Activated naive CD8-positive, alpha-beta T cell treated with anti-CD3 and anti-CD28 coated beads, Interleukin-2, amount 50 U/mL, for 24 hours (primary cell): ENCODE results near the gene TOX2.

ENCODE experiments used
- ATAC-seq: fragments of 150-1000 bp; cut with Tn5 transposase; one replicate; pipeline ENCODE4 v1.10.0; 2021
- DNase-seq: peaks from one replicate; pipeline ENCODE4 v3.0.0; 2021
- H3K27ac Mint-ChIP-seq: one replicate; pipeline ENCODE4 v1.8.0; 2021; ENCODE audit warnings: mild to moderate bottlenecking, mixed read lengths
- H3K27me3 Mint-ChIP-seq: one replicate; pipeline ENCODE4 v1.8.0; 2021; ENCODE audit warnings: mixed read lengths
- H3K36me3 Mint-ChIP-seq: one replicate; pipeline ENCODE4 v1.8.0; 2021; ENCODE audit warnings: low read depth, mixed read lengths
- H3K4me1 Mint-ChIP-seq: one replicate; pipeline ENCODE4 v1.8.0; 2021; ENCODE audit warnings: mixed read lengths
- H3K4me3 Mint-ChIP-seq: one replicate; pipeline ENCODE4 v1.8.0; 2021; ENCODE audit warnings: mild to moderate bottlenecking, moderate library complexity, mixed read lengths
- H3K9me3 Mint-ChIP-seq: one replicate; pipeline ENCODE4 v1.8.0; 2021; ENCODE audit warnings: mixed read lengths

Gene TOX2

DNA sequence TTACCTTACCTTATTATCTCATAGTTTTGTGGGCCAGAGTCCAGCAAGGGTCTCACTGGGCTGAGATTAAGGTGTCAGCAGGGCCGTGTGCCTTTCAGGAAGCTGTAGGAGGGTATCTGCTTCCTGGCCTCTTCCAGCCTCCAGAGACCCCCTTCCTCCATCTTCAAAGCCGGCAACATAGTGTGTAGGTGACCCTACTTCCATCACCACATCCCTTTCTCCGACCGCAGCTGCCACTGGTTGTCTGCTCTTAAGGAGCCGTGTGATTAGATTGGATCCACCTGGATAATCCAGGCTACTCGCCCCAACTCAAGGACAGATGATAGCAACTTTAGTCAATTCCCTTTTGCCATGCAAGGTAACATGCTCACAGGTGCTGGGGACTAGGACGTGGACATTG lies 181.2 kb downstream of the TOX2 start:
- Mint-ChIP-seq H3K4me1 (no peaks in the 10 kb centered on the region), H3K4me3 (no peak overlapping the region), H3K27me3 (peaks cover 16% of the 10 kb centered on the region), H3K9me3 (no peaks in the 10 kb centered on the region), H3K27ac (no peak overlapping the region), H3K36me3 (no peaks in the 10 kb centered on the region)
- no peak for ATAC-seq
- DNase-seq, result no peak

DNA sequence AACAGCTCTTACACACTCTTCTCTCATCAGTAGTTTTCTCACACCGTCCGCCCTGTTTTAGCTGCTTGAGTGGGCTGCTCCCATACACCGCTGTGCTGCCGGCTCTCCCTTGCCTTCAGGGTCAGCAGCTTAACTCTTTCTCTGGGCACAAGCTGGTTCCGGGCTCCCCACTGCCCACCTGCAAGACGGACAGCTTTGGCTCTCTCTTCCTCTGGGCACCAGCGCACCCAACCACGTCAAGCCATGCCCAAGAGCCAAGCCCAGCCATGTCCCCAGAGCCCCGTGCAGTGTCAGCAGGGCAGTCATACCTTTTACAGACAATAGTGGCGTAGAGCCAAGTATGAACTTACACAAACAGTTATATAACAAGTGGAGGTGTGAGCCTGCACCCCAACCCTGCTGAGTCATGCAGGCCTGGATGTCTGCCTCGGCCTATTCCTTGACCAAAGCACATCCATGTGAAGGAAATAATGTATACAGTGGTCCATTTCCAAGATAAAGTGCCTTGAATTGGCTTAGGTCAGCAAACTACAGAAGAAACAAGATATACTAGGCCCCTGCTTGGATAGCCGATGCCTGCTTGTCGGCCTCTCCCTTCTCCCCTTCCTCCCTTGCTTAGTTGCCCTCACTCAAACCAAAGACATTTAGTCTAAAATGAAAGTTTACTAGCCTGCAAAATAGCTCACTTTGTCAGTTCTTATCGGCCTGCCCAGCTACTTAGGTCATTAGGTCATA lies 183.0 kb downstream of the TOX2 start:
- H3K36me3 Mint-ChIP-seq, result no peaks in the 10 kb centered on the region
- no peak for ATAC-seq
- H3K27me3 Mint-ChIP-seq, result peaks cover 28% of the 10 kb centered on the region
- H3K9me3 Mint-ChIP-seq, result no peaks in the 10 kb centered on the region
- no peaks in the 10 kb centered on the region for H3K4me1 Mint-ChIP-seq
- H3K27ac Mint-ChIP-seq, result no peak overlapping the region
- no peak for DNase-seq
- no peak overlapping the region for H3K4me3 Mint-ChIP-seq

DNA sequence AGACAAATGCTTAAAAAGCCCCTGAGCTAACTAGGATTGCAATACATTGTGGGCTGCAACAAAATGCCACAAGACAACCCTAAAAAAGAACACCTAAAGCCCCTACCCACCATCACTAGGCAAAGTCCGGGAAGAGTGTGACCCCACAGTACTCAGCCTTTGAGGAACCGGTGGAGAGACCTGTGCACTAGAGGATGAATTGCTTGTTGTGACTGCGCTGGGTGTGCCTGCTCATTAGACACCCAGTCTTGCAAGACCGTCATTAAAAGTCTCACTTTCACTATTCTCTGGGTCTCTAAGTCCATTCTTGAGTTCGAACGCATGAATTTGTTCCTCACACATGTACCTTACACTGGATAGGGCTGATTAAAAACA lies 183.6 kb downstream of the TOX2 start:
- Mint-ChIP-seq H3K9me3 (no peaks in the 10 kb centered on the region), H3K4me1 (no peaks in the 10 kb centered on the region), H3K27me3 (peaks cover 25% of the 10 kb centered on the region), H3K27ac (no peak overlapping the region), H3K4me3 (no peak overlapping the region), H3K36me3 (no peaks in the 10 kb centered on the region)
- no peak for ATAC-seq
- no peak for DNase-seq

DNA sequence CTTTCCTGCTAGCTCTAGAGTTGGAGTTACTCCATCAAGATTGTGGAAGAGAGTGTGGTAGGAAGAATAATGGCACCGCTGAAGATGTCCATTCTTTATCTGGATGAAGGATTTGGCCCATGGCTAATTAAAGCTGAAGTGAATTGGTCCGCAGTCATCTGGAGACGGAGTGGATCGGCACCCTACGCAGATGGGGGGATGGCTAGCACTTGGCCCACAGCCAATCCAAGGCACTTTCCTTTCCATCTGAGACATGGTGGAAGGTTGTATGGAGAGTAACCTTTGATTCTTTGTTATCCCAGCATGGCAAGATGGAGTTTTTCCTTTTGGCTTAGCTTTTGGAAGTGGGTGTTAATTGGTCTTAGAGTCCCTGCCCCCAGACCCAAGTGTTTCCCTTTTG lies 184.0 kb downstream of the TOX2 start:
- ATAC-seq (no peak), DNase-seq (no peak)
- H3K4me3 Mint-ChIP-seq, result no peak overlapping the region
- no peaks in the 10 kb centered on the region for H3K4me1 Mint-ChIP-seq
- H3K36me3 Mint-ChIP-seq, result no peaks in the 10 kb centered on the region
- peaks cover 29% of the 10 kb centered on the region for H3K27me3 Mint-ChIP-seq
- H3K9me3 Mint-ChIP-seq, result no peaks in the 10 kb centered on the region
- no peak overlapping the region for H3K27ac Mint-ChIP-seq

DNA sequence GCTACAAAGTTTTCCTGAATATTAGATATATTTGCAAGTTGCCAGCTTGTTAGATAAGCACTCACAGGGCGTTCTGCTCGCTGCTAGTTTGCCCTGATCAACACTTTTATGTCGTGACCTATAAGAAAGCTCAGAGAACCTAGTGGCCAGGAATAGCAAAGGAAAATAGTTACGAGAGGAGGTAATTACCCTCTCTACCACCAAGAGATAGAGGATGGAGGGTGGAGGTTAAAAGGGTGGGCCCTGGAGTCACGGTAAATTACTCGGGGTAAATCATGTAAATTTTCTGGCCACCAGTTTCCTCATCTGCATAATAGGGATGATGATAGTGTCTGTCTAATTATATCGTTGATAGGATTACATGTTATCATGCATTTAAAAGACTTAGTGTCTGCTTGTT lies 185.2 kb downstream of the TOX2 start:
- no peaks in the 10 kb centered on the region for H3K9me3 Mint-ChIP-seq
- peaks cover 31% of the 10 kb centered on the region for H3K27me3 Mint-ChIP-seq
- no peaks in the 10 kb centered on the region for H3K4me1 Mint-ChIP-seq
- no peak for DNase-seq
- no peak overlapping the region for H3K27ac Mint-ChIP-seq
- ATAC-seq, result no peak
- H3K36me3 Mint-ChIP-seq, result no peaks in the 10 kb centered on the region
- H3K4me3 Mint-ChIP-seq, result no peak overlapping the region

DNA sequence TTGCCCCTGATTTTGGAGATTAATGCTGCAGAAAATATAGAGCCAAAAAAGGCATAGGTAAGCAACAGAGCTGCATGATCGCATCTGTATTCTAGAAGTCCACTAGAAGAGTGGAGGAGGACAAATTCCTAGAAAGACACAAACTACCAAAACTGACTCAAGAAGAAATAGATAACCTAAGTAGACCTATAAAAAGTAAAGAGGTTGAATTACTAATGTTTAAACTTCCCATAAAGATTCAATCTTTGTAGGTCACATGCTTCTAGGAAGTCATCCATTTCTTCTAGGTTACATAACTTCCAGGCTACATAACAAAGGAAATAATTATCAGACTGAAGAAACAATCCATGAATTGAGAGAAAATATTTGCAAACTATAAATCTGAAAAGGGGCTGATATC lies 187.9 kb downstream of the TOX2 start:
- no peak overlapping the region for H3K27ac Mint-ChIP-seq
- H3K4me3 Mint-ChIP-seq, result no peak overlapping the region
- no peaks in the 10 kb centered on the region for H3K36me3 Mint-ChIP-seq
- H3K9me3 Mint-ChIP-seq, result peaks cover 8% of the 10 kb centered on the region
- DNase-seq (no peak), ATAC-seq (no peak)
- no peaks in the 10 kb centered on the region for H3K4me1 Mint-ChIP-seq
- peaks cover 40% of the 10 kb centered on the region for H3K27me3 Mint-ChIP-seq

DNA sequence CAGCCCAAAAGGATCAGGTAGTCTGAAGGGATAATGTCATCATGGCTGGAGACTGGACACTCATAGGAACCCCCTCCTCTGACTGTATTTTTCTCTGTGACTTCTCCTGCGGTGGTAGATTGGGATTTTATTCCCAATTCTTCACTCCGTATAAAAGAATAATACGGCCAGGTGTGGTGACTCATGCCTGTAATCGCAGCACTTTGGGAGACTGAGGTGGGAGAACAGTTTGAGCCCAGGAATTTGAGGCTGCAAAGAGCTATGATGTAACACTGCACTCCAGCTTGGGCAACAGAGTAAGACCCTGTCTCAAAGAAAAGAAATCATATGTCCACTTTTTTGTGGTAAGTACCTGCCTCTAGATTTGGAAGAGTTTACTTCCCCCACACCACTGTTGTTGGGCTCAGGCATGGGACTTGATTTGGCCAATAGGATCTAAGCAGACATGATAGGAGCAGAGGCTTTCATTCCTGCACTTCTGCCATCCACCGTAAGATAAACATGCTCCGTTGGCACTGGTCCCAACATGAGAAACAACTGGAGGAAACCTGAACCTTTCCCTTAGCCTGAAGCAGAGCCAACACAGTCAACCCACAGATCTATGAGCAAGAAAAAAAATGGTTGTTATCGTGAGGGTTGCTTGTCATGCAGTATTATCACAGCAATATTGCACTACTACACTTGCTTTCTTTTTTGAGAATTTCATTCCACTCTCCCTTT lies 190.3 kb downstream of the TOX2 start:
- ATAC-seq (no peak), DNase-seq (no peak)
- Mint-ChIP-seq H3K27ac (no peak overlapping the region), H3K9me3 (peaks cover 13% of the 10 kb centered on the region), H3K4me3 (no peak overlapping the region), H3K27me3 (peaks cover 43% of the 10 kb centered on the region), H3K36me3 (peaks cover 2% of the 10 kb centered on the region), H3K4me1 (no peaks in the 10 kb centered on the region)

DNA sequence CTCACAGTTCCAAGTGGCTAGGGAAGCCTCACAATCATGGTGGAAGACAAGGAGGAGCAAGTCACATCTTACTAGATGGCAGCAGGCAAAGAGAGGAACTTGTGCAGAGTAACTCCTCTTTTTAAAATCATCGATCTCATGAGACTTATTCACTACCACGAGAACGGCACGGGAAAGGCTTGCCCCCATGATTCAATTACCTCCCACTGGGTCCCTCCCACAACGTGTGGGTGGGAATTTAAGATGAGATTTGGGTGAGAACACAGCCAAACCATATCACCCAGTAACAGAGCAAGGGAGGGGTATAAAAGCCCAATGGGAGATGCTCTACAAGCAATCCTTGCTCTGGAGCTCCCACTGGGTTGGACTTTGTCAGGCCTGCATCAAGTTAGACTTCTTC lies 192.0 kb downstream of the TOX2 start:
- Mint-ChIP-seq H3K36me3 (peaks cover 2% of the 10 kb centered on the region), H3K27me3 (peaks cover 34% of the 10 kb centered on the region), H3K4me1 (no peaks in the 10 kb centered on the region), H3K27ac (no peak overlapping the region), H3K4me3 (no peak overlapping the region), H3K9me3 (peaks cover 13% of the 10 kb centered on the region)
- DNase-seq (no peak), ATAC-seq (no peak)

DNA sequence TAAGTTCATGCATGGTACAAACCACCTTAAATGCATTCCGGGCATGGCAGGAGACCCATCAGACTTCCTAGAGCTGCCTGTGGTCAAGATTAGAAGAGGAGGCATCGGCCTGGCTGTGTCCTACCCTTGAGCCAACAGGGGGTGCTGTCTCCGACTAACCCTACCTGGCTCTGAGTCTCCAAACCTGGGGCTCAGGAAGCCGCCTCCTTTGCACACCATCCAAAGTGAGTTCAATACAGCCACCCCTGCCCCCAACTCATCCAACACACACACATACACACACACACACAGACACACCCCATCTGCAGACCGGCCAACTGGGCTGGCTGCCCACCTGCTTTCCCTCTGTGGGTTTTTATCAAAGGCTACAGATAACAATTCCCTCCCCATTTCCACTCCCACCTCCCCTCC lies 195.3 kb downstream of the TOX2 start:
- Mint-ChIP-seq H3K9me3 (peaks cover 13% of the 10 kb centered on the region), H3K36me3 (peaks cover 2% of the 10 kb centered on the region), H3K27me3 (peaks cover 20% of the 10 kb centered on the region), H3K4me3 (no peak overlapping the region), H3K27ac (no peak overlapping the region), H3K4me1 (no peaks in the 10 kb centered on the region)
- ATAC-seq, result no peak
- no peak for DNase-seq

DNA sequence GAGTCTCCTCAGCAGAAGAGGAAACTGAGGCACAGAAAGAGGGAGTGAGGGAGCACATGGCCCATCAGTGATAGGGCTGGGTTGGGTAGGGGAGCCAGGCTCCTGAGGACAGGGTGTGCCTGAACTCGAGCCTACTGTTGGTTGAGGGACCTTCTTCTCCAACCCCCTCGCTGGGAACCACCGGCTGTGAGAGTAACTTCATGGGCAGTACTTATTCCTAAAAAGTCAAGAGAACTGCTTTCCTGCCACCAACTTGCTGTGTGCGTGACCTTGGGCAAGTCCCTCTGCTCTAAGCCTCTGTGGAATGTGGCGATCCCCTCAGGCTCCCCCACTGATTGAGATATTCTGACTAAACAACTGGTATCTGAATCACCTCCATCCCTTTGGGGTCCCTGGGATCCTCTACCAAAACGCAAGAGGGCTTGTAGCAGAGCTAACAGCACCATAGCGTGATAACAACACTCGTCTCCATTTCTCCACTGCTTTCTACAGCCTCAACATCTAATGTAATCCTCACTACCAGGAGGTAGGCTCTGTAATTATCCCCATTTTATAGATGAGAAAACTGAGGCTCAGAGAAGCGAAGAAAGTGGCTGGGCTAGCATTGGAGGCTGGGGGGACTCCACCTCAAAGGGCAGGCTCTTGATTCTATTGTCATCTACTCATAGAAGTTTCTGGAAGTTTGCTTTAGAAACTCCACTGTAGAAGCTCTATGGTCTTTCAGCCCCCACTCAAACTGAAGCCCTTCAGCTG lies 196.3 kb downstream of the TOX2 start:
- Mint-ChIP-seq H3K36me3 (peaks cover 2% of the 10 kb centered on the region), H3K4me3 (no peak overlapping the region), H3K27me3 (peaks cover 26% of the 10 kb centered on the region), H3K4me1 (no peaks in the 10 kb centered on the region), H3K9me3 (peaks cover 13% of the 10 kb centered on the region), H3K27ac (no peak overlapping the region)
- DNase-seq, result no peak
- no peak for ATAC-seq

DNA sequence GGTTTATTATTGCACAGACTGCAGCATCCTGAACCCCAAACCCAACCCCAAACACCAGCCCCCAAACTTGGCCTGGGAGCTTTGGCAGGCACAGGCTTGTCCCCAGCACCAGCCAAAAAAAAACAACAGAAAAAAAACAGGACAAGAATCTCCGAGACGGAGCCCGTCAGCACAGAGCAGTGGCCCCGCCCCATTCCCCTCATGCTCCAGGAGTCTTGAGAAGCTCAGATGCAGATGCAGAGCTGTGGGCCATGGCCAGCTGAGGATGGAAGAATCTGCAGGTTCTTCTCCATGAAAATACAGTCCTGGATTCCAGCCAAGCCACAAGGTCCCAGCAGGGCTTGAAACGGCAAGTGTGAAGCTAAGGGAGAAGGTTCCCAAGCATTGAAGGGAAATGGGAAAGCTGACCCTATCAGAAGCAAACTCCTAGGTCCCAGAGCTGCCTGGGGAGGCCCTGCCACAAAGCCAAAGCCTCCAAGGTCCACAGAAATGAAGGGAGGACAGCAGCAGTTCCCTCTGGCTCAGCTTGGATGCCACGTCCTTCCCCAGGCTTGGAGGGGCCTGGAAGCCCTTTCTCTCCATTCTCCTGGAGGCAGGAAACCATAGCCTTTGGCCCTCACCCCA lies 197.2 kb downstream of the TOX2 start:
- DNase-seq, result no peak
- Mint-ChIP-seq H3K36me3 (peaks cover 2% of the 10 kb centered on the region), H3K27me3 (peaks cover 29% of the 10 kb centered on the region), H3K4me3 (no peak overlapping the region), H3K9me3 (peaks cover 13% of the 10 kb centered on the region), H3K4me1 (peaks cover 6% of the 10 kb centered on the region), H3K27ac (no peak overlapping the region)
- ATAC-seq, result no peak

DNA sequence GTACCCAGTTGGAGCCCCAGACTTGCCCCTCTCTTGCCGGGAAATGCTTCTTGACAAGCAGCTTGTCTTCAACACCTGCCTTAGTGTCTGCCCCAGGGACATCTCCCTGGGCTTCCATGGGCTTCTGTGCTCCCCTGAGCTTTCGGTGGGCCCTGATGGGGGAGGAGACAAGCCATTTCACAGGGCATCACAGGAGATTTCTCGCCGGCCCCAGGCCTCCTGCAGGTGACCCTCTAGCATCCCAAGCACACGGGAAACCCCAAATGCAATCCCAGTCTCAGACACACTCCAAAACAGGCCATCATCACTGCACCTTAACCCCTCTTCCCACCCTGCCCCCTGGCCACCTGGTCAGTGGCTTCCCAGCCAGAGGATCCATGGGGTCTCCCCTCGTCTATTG lies 197.8 kb downstream of the TOX2 start:
- Mint-ChIP-seq H3K27ac (no peak overlapping the region), H3K36me3 (peaks cover 2% of the 10 kb centered on the region), H3K4me1 (peaks cover 6% of the 10 kb centered on the region), H3K4me3 (no peak overlapping the region), H3K9me3 (peaks cover 6% of the 10 kb centered on the region), H3K27me3 (peaks cover 27% of the 10 kb centered on the region)
- ATAC-seq (no peak), DNase-seq (no peak)

DNA sequence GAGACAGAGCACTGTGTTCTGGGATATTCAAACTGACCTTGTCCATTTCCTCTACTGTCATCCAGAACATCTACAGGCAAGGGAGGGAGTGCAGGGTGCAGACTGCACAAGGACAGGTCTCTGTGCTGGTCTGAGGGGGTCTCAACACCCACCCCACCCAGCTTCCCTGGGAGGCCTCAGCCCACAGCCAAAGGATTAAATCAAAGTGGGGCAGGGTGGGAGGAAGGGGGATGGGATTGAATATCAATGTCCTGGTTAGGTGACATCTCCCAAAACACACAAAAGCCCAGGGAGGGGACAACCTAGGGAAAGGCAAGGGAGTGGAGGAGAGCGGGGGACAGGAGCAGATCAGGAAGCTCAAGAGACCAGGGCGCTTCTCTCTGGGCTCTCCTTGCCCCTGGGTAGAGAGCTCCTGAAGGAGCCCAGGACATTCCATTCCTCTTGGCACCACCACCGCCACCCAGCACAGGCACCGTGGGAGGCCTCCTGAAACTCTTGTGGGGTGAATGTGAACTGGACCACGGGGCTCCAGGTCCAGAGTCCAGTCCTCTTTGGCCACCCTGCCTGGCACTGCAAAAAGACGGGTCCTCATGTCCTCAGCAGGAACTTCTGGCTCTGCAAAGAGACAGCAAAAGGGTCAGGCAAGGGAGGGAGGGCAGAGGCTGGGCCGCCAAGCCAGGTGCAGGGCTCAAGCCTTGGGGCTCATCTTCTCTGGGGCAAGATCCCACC lies 198.4 kb downstream of the TOX2 start:
- peaks cover 2% of the 10 kb centered on the region for H3K36me3 Mint-ChIP-seq

More for the DNA sequence above, 198.4 kb downstream of the TOX2 start:
- no peak overlapping the region for H3K27ac Mint-ChIP-seq
- H3K9me3 Mint-ChIP-seq, result peaks cover 3% of the 10 kb centered on the region
- H3K27me3 Mint-ChIP-seq, result peaks cover 28% of the 10 kb centered on the region
- peaks cover 6% of the 10 kb centered on the region for H3K4me1 Mint-ChIP-seq
- ATAC-seq (no peak), DNase-seq (no peak)
- H3K4me3 Mint-ChIP-seq, result no peak overlapping the region
